B cell (primary cell): Measurements from ENCODE around the gene SIPA1L3. TPM values are rescaled to one million over a fixed set of nuclear protein-coding genes. Genes with fewer than 3 reads are reported as not detected.

Source experiments
- ATAC-seq: fragments of 200-7000 bp; cut with Tn5 transposase; one replicate; pipeline ENCODE4 v1.10.0; 2021; ENCODE audit warnings: low read depth, mild to moderate bottlenecking, moderate number of reproducible peaks, moderate library complexity
- CTCF ChIA-PET: fragments of 350-600 bp; sonication (Branson Sonifier 250); formaldehyde crosslinking; loops from one replicate; lab custom pipeline; 2021; ENCODE audit warnings: antibody characterized with exemption, inconsistent platforms; lab: Charles Lee
- POLR2A ChIA-PET: fragments of 350-600 bp; sonication (Branson Sonifier 250); formaldehyde crosslinking; loops from one replicate; lab custom pipeline; 2021; ENCODE audit warnings: antibody characterized with exemption; lab: Charles Lee
- DNase-seq: peaks from one replicate; pipeline ENCODE4 v3.0.0; 2013
- H2AFZ ChIP-seq: 2 replicates; pipeline ENCODE4 v1.6.1; 2012; ENCODE audit warnings: mild to moderate bottlenecking, low read depth, low read length; ENCODE audit not compliant: insufficient read depth, poor library complexity, severe bottlenecking
- H3K27ac ChIP-seq, 2 donors: 1 replicate in 1 of 2; 2 replicates in 1 of 2; pipeline ENCODE4 v1.5.1; 2012 to 2013; ENCODE audit warnings: low read length in 2 of 2, mild to moderate bottlenecking in 2 of 2, moderate library complexity in 1 of 2
- H3K27me3 ChIP-seq, 4 experiments: fragments of 200-600 bp in 1 of 4; sonication (generic) in 1 of 4; replicated peaks in 1 of 4; 1 replicate in 2 of 4; 2 replicates in 2 of 4; pipeline versions ENCODE4 v1.6.1 to v1.7.0; 2013 to 2016; ENCODE audit warnings: low read length in 3 of 4, mild to moderate bottlenecking in 2 of 4, mixed read lengths in 1 of 4, moderate library complexity in 1 of 4; ENCODE audit not compliant: insufficient read depth in 4 of 4, control insufficient read depth in 3 of 4; ENCODE audit errors: control extremely low read depth in 1 of 4
- H3K36me3 ChIP-seq, 2 experiments: replicated peaks in 1 of 2; 1 replicate in 1 of 2; 2 replicates in 1 of 2; pipeline versions ENCODE4 v1.6.1 to v1.7.1; 2013; ENCODE audit warnings: low read length in 1 of 2; ENCODE audit not compliant: insufficient read depth in 2 of 2, control insufficient read depth in 1 of 2; ENCODE audit errors: control extremely low read depth in 1 of 2, extremely low read depth in 1 of 2
- H3K4me1 ChIP-seq, 2 donors: fragments of 200-600 bp in 1 of 2; sonication (generic) in 1 of 2; 1 replicate in 1 of 2; 2 replicates in 1 of 2; pipeline versions ENCODE4 v1.5.1 to v1.6.1; 2013 to 2017; ENCODE audit warnings: low read length in 2 of 2; ENCODE audit not compliant: control insufficient read depth in 2 of 2, insufficient read depth in 2 of 2
- H3K4me2 ChIP-seq: replicated peaks from 2 replicates; pipeline ENCODE3; 2012; ENCODE audit warnings: mild to moderate bottlenecking, low read depth, low read length; ENCODE audit not compliant: poor library complexity, severe bottlenecking
- H3K4me3 ChIP-seq, 5 experiments: fragments of 200-600 bp in 1 of 5; sonication (generic) in 1 of 5; 1 replicate in 3 of 5; 2 replicates in 2 of 5; pipeline versions ENCODE4 v1.5.1 to v1.7.0; 2011 to 2016; ENCODE audit warnings: low read length in 4 of 5, mild to moderate bottlenecking in 4 of 5, low read depth in 2 of 5, control low read depth in 1 of 5, moderate library complexity in 1 of 5; ENCODE audit not compliant: insufficient read depth in 1 of 5; ENCODE audit errors: control extremely low read depth in 1 of 5, extremely low read depth in 1 of 5
- H3K79me2 ChIP-seq: fragments of 200-600 bp; sonication (generic); one replicate; pipeline ENCODE4 v1.6.0; 2016; ENCODE audit warnings: low read length; ENCODE audit not compliant: control insufficient read depth, insufficient read depth
- H3K9ac ChIP-seq: fragments of 200-600 bp; sonication (generic); 2 replicates; pipeline ENCODE4 v1.6.1; 2017; ENCODE audit warnings: mild to moderate bottlenecking, low read length, moderate library complexity
- H3K9me3 ChIP-seq, 3 donors: one replicate each; pipeline versions ENCODE4 v1.6.1 to v1.7.1; 2013; ENCODE audit warnings: low read length in 2 of 3; ENCODE audit not compliant: control insufficient read depth in 2 of 3, insufficient read depth in 1 of 3; ENCODE audit errors: control extremely low read depth in 1 of 3
- H4K20me1 ChIP-seq: 2 replicates; pipeline ENCODE4 v1.6.0; 2012; ENCODE audit warnings: mild to moderate bottlenecking, low read length; ENCODE audit not compliant: insufficient read depth, control insufficient read depth, poor library complexity, severe bottlenecking
- H3K27ac Mint-ChIP-seq: one replicate; pipeline ENCODE4 v1.8.0; 2021; ENCODE audit warnings: mixed read lengths
- H3K27me3 Mint-ChIP-seq: one replicate; pipeline ENCODE4 v1.8.0; 2021; ENCODE audit warnings: mixed read lengths
- H3K4me1 Mint-ChIP-seq: one replicate; pipeline ENCODE4 v1.8.0; 2021; ENCODE audit warnings: mixed read lengths
- H3K4me3 Mint-ChIP-seq: one replicate; pipeline ENCODE4 v1.8.0; 2021; ENCODE audit warnings: mixed read lengths
- H3K9me3 Mint-ChIP-seq: one replicate; pipeline ENCODE4 v1.8.0; 2022; ENCODE audit warnings: mixed read lengths; ENCODE audit not compliant: insufficient read depth
- EZH2 ChIP-seq: IDR thresholded peaks from 2 replicates; pipeline ENCODE4 v1.6.1; 2012; ENCODE audit warnings: borderline replicate concordance, low read depth, mild to moderate bottlenecking, moderate library complexity, low read length; ENCODE audit not compliant: insufficient read depth, poor library complexity, severe bottlenecking
- WGBS: methylation state at CpG from one replicate; pipeline ENCODE4 v1.1.5; 2013; ENCODE audit warnings: missing lambda C conversion rate; ENCODE audit not compliant: insufficient coverage; 5-methylcytosine and 5-hydroxymethylcytosine counted together
- intact Hi-C: fragments of 100-400 bp; cut with micrococcal nuclease; formaldehyde crosslinking; loops from one replicate; pipeline ENCODE4 v1.10.0; 2022
- polyA plus RNA-seq: library from polyadenylated mRNA; depleted of rRNA; stranded (reverse); fragments of >200 nt; gene quantifications from 2 replicates; pipeline ENCODE4 v1.2.3, GENCODE V29; 2012
- total RNA-seq, 2 donors: library from RNA; stranded (reverse); fragments of 120-200 nt in 1 of 2; gene quantifications; 1 replicate in 1 of 2; 2 replicates in 1 of 2; pipeline versions ENCODE4 v1.2.3 to v1.2.4, GENCODE V29; 2013 to 2022
- TF ChIP-seq, protein P1 (sequence below): fragments of 200-600 bp; IDR thresholded peaks from one replicate; pipeline ENCODE4 v1.8.0; 2022; ENCODE audit warnings: antibody characterized with exemption, mild to moderate bottlenecking

SIPA1L3 gene
- total and polyA plus RNA-seq, 2 donors (not counting 1 experiment from before 2014, with no cell fraction given), result 48.3 to 295 TPM

DNA sequence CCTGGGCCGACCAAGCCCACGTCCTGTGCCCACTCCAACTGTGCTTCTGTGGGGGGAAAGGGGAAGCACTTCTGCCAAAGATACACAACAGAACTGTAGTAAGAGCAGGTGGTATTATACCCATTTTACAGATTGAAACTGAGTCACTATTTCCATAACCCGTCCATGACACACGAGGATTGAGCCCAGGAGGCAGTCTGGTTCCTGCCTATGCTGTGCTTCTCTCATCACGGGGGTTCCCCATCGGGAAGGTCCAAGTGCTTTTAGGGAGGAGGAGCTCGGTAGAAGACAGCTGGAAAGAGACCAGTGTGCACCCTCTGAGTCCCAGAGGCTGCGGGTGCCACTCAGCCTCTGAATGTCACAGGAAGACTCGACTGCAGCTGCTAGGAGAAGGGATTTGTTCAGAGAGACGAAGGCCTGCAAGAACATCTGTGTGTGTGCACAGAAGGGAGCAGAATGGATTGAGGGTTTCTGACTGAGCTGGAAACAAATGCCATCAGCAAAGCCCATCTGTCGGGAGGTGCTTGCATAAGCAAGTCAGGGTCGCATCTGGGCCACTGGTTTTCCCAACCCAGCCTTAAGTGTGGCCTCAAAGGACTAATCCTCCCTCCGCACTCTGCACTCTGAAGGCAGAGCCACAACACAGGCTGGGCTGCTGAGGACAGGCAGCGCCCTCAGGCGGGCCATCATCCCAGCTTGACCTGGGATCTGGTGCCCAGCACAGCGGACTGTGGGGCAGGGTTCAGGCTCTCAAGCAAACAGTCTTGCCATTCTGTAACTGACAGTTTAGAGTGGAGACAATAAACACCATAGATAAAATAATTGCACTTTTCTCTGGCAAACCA lies 167.1 kb downstream of the SIPA1L3 start:
- Histone ChIP-seq H3K9me3 (peaks cover 0 to 3% (median 0%) of the 10 kb centered on the region in 3 donors), H3K4me3 (no peak overlapping the region), H3K27me3 (no peaks in the 10 kb centered on the region), H3K9ac (no peak overlapping the region), H2AFZ (no peak overlapping the region), H3K27ac (no peak overlapping the region), H4K20me1 (peaks cover 51% of the 10 kb centered on the region), H3K4me2 (no peak overlapping the region), H3K36me3 (peaks cover 0 to 37% of the 10 kb centered on the region in 2 experiments), H3K4me1 (no peaks in the 10 kb centered on the region), H3K79me2 (peaks cover 58% of the 10 kb centered on the region)
- intact Hi-C loops, result no loop called here
- ChIA-PET POLR2A (no interaction called here), CTCF (interaction anchor here (0.6 kb wide), 1 partner anchor 29 kb away, joined by 3 read pairs; no protein-coding TSS in a partner anchor)
- H3K27ac Mint-ChIP-seq, result peak overlapping the region; percentile 64
- DNase-seq (no peak), ATAC-seq (no peak)
- H3K27me3 Mint-ChIP-seq, result no peaks in the 10 kb centered on the region
- peaks cover 27% of the 10 kb centered on the region for H3K4me1 Mint-ChIP-seq
- 91% methylated on average over 12 of the region's 16 CpGs for WGBS
- no peak for TF ChIP-seq EZH2
- TF ChIP-seq, protein P1, sequence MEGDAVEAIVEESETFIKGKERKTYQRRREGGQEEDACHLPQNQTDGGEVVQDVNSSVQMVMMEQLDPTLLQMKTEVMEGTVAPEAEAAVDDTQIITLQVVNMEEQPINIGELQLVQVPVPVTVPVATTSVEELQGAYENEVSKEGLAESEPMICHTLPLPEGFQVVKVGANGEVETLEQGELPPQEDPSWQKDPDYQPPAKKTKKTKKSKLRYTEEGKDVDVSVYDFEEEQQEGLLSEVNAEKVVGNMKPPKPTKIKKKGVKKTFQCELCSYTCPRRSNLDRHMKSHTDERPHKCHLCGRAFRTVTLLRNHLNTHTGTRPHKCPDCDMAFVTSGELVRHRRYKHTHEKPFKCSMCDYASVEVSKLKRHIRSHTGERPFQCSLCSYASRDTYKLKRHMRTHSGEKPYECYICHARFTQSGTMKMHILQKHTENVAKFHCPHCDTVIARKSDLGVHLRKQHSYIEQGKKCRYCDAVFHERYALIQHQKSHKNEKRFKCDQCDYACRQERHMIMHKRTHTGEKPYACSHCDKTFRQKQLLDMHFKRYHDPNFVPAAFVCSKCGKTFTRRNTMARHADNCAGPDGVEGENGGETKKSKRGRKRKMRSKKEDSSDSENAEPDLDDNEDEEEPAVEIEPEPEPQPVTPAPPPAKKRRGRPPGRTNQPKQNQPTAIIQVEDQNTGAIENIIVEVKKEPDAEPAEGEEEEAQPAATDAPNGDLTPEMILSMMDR, result no peak
- no peak overlapping the region for H3K4me3 Mint-ChIP-seq
- H3K9me3 Mint-ChIP-seq, result peaks cover 7% of the 10 kb centered on the region

DNA sequence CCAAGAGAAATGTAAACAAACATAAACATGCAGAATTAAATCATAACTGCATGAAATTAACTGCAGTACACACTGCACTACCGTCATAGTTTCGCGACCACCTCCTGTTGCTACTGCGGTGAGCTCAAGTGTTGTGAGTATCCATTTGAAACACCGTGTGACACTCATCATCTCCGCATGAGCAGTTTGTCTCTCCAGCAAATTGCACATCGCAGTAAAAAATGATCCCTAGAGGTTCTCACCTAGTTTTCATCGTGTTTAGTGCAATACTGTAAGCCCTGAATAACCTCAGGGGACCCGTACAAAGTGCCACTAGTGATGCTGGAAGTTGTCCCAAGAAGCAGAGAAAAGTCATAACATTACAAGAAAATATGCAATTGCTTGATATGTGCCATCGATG lies 169.3 kb downstream of the SIPA1L3 start:
- Histone ChIP-seq H3K4me3 (no peak overlapping the region), H3K36me3 (peaks cover 0 to 38% of the 10 kb centered on the region in 2 experiments), H3K79me2 (peaks cover 43% of the 10 kb centered on the region), H3K9ac (no peak overlapping the region), H3K27me3 (no peaks in the 10 kb centered on the region), H3K4me1 (peaks cover 18 to 22% of the 10 kb centered on the region in 2 donors), H3K27ac (no peak overlapping the region), H3K9me3 (peaks cover 0 to 3% (median 0%) of the 10 kb centered on the region in 3 donors), H2AFZ (no peak overlapping the region), H4K20me1 (peaks cover 46% of the 10 kb centered on the region), H3K4me2 (no peak overlapping the region)
- Mint-ChIP-seq H3K4me1 (peaks cover 33% of the 10 kb centered on the region), H3K9me3 (peaks cover 7% of the 10 kb centered on the region), H3K27ac (peak overlapping the region; percentile 65), H3K27me3 (no peaks in the 10 kb centered on the region), H3K4me3 (no peak overlapping the region)
- DNase-seq (no peak), ATAC-seq (no peak)
- POLR2A ChIA-PET, result interaction anchor here (0.6 to 1.9 kb wide), 2 partner anchors 17 to 27 kb away, joined by 6 to 8 read pairs; no protein-coding TSS in a partner anchor
- 89% methylated on average over 9 of the region's 10 CpGs for WGBS
- TF ChIP-seq EZH2, result no peak
- TF ChIP-seq, protein P1, result no peak
- intact Hi-C loops, result no loop called here
- CTCF ChIA-PET, result interaction anchor here (1.3 to 8.2 kb wide), 2 partner anchors 12 to 174 kb away, joined by 3 to 41 read pairs; no protein-coding TSS in a partner anchor
